ENCODE data around the gene ADAM29. TPM values are rescaled to one million over a fixed set of nuclear protein-coding genes. Genes with fewer than 3 reads are reported as not detected.

Gene ADAM29
- total RNA-seq, 1 donor from 2014 or later = not detected

DNA sequence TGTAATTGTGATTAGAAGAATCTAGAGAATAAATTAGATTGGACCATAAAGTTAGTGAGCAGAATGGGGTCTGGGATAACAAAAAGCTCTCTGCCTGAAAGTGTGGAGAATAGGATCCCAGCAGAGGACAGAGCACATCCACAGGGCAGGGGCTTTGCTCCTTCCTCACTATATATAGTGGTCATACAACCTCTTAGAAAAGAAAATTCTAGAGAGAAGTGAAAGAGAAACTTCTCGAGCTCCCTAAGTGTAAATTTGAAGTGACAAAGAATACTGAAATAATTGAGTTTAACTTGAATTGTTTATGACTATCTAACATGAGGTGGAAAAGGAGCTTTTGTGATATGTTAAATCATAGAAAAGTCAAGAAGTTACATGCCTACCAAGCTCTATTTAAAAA is 14.9 kb downstream of the ADAM29 start:
- no peak overlapping the region for H3K4me3 ChIP-seq (ENCODE audit: low read depth, low read length)

DNA sequence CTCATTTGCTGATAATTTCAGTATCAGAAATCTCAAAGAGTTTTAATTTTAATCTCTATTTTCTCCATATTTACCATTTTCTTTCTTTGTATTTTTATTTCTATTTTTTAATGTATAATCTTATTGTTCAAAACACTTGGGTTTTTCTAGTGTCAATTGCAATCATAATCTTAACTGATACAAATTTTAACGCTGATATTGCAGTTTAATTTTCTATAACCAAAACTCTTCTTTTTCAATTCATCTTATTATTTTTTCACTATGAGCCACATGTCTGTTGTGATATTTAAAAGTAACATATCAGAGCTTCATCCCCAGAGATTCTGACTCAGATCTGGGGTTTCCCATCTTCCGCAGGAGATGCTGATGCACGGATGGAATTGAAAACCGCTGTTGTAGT is 16.2 kb downstream of the ADAM29 start:
- DNase-seq (ENCODE audit: low read depth) = no peak
- TF ChIP-seq, protein P1, sequence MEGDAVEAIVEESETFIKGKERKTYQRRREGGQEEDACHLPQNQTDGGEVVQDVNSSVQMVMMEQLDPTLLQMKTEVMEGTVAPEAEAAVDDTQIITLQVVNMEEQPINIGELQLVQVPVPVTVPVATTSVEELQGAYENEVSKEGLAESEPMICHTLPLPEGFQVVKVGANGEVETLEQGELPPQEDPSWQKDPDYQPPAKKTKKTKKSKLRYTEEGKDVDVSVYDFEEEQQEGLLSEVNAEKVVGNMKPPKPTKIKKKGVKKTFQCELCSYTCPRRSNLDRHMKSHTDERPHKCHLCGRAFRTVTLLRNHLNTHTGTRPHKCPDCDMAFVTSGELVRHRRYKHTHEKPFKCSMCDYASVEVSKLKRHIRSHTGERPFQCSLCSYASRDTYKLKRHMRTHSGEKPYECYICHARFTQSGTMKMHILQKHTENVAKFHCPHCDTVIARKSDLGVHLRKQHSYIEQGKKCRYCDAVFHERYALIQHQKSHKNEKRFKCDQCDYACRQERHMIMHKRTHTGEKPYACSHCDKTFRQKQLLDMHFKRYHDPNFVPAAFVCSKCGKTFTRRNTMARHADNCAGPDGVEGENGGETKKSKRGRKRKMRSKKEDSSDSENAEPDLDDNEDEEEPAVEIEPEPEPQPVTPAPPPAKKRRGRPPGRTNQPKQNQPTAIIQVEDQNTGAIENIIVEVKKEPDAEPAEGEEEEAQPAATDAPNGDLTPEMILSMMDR (IDR thresholded peaks at IDR 0.05; ENCODE audit: insufficient read depth, low read length, poor library complexity, severe bottlenecking) = no peak
- H3K27me3 ChIP-seq (ENCODE audit: control insufficient read depth, insufficient read depth, low read length) = no peaks in the 10 kb centered on the region
- H3K4me3 ChIP-seq (ENCODE audit: low read depth, low read length) = no peak overlapping the region
- no peaks in the 10 kb centered on the region for H3K36me3 ChIP-seq (ENCODE audit: control insufficient read depth, insufficient read depth, low read length)

More for the DNA sequence above, 14.9 kb downstream of the ADAM29 start:
- TF ChIP-seq, protein P1 (IDR thresholded peaks at IDR 0.05; ENCODE audit: insufficient read depth, low read length, poor library complexity, severe bottlenecking) = no peak
- no peaks in the 10 kb centered on the region for H3K27me3 ChIP-seq (ENCODE audit: control insufficient read depth, insufficient read depth, low read length)
- no peak for DNase-seq (ENCODE audit: low read depth)
- H3K36me3 ChIP-seq (ENCODE audit: control insufficient read depth, insufficient read depth, low read length) = no peaks in the 10 kb centered on the region

DNA sequence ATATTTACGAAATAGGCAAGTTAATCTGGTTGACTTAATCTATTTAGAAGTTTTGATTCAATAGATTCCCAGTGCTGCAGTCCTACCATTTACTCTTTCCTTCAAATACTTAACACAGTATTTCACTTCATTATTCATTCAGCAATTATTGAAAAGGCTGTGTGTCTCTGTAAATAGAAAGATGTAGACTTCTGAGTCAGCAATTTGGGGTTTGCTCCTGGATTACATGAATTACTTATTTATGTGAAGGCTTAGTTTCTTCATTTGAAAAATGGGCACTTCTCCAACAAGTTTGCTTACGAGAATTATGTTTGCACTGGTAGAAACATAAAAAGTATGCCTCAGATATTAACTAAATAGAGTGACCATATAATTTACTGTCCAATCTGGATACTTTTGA is 17.4 kb downstream of the ADAM29 start:
- no peak for DNase-seq (ENCODE audit: low read depth)
- H3K27me3 ChIP-seq (ENCODE audit: control insufficient read depth, insufficient read depth, low read length) = no peaks in the 10 kb centered on the region
- TF ChIP-seq, protein P1 (IDR thresholded peaks at IDR 0.05; ENCODE audit: insufficient read depth, low read length, poor library complexity, severe bottlenecking) = no peak
- H3K4me3 ChIP-seq (ENCODE audit: low read depth, low read length) = no peak overlapping the region
- H3K36me3 ChIP-seq (ENCODE audit: control insufficient read depth, insufficient read depth, low read length) = no peaks in the 10 kb centered on the region

DNA sequence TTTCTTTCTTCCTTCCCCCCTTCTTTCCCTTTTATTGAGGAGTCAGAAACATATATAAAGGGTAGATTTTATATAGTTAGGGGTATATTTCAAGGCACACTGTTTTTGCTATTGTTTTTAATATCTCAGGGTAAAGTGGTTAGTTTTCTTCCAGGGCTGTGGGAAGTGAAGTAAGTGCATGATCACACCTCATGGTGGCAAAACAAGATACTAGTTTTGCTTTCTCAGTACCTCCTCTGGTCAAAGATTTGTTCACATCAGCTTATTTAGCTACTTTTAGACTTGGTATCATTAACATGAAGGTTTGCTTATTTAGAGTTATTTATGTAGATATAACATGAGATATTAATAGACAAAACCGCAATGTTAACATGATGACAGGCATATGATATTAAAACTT is 21.8 kb downstream of the ADAM29 start:
- H3K4me3 ChIP-seq (ENCODE audit: low read depth, low read length) = no peak overlapping the region
- no peaks in the 10 kb centered on the region for H3K27me3 ChIP-seq (ENCODE audit: control insufficient read depth, insufficient read depth, low read length)
- no peak for DNase-seq (ENCODE audit: low read depth)
- TF ChIP-seq, protein P1 (IDR thresholded peaks at IDR 0.05; ENCODE audit: insufficient read depth, low read length, poor library complexity, severe bottlenecking) = no peak
- H3K36me3 ChIP-seq (ENCODE audit: control insufficient read depth, insufficient read depth, low read length) = no peaks in the 10 kb centered on the region

DNA sequence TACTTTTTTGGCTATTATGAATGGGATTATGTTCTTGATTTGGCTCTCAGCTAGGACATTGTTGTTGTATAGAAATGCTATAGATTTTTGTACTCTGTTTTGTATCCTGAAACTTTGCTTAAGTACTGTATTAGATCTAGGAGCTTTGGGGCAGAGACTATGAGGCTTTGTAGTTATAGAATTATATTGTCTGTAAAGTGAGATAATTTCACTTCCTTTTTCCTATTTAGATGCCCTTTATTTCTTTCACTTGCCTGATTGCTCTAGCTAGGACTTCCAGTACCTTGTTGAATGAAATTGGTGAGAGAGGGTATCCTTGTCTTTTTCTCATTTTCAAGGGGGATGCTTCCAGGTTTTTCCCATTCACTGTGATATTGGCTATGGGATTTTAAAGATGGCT is 28.1 kb downstream of the ADAM29 start:
- no peak overlapping the region for H3K4me3 ChIP-seq (ENCODE audit: low read depth, low read length)
- no peaks in the 10 kb centered on the region for H3K36me3 ChIP-seq (ENCODE audit: control insufficient read depth, insufficient read depth, low read length)
- no peaks in the 10 kb centered on the region for H3K27me3 ChIP-seq (ENCODE audit: control insufficient read depth, insufficient read depth, low read length)
- TF ChIP-seq, protein P1 (IDR thresholded peaks at IDR 0.05; ENCODE audit: insufficient read depth, low read length, poor library complexity, severe bottlenecking) = no peak
- no peak for DNase-seq (ENCODE audit: low read depth)

DNA sequence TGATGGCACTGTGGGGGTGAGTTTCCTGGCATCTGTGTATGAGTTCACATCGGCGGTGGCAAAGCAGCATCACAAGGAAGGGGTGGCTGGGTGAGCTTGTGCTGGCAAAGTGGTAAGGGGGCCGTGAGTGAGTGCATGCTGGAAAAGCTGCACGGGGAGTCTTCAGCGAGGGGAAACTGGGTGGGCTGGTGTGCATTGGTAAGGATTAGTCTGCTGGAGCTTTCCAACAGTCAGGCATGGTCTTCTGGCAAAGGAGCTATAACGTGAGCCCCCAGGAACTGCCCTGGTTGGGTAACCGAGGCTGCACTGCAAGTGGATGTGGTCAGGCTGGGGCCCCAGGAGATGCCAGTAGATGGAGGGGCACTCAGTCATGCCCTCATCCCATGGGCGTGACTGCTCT is 30.7 kb downstream of the ADAM29 start:
- H3K27me3 ChIP-seq (ENCODE audit: control insufficient read depth, insufficient read depth, low read length) = no peaks in the 10 kb centered on the region
- H3K4me3 ChIP-seq (ENCODE audit: low read depth, low read length) = no peak overlapping the region

More for the DNA sequence above, 30.7 kb downstream of the ADAM29 start:
- TF ChIP-seq, protein P1 (IDR thresholded peaks at IDR 0.05; ENCODE audit: insufficient read depth, low read length, poor library complexity, severe bottlenecking) = no peak
- DNase-seq (ENCODE audit: low read depth) = no peak
- no peaks in the 10 kb centered on the region for H3K36me3 ChIP-seq (ENCODE audit: control insufficient read depth, insufficient read depth, low read length)

Measured in kidney epithelial cell (primary cell).